Endothelial cell of hepatic sinusoid (primary cell): ENCODE measurements around the gene DYNLT4.
"Not testable (repeated sequence)": the region's sequence is repeated elsewhere in the genome, so short reads cannot be mapped to it uniquely, and the experiment has no call there.

Experiments used
- in situ Hi-C: cut with HindIII; loops from 2 replicates; pipeline ENCODE4 v1.10.0; 2017; ENCODE audit warnings: low sequenced_read_pairs

The DYNLT4 gene

GRCh38 chr1:44810762-44811105 lies 3.6 kb upstream of the DYNLT4 start:
- in situ Hi-C loops: not testable (repeated sequence)

DNA sequence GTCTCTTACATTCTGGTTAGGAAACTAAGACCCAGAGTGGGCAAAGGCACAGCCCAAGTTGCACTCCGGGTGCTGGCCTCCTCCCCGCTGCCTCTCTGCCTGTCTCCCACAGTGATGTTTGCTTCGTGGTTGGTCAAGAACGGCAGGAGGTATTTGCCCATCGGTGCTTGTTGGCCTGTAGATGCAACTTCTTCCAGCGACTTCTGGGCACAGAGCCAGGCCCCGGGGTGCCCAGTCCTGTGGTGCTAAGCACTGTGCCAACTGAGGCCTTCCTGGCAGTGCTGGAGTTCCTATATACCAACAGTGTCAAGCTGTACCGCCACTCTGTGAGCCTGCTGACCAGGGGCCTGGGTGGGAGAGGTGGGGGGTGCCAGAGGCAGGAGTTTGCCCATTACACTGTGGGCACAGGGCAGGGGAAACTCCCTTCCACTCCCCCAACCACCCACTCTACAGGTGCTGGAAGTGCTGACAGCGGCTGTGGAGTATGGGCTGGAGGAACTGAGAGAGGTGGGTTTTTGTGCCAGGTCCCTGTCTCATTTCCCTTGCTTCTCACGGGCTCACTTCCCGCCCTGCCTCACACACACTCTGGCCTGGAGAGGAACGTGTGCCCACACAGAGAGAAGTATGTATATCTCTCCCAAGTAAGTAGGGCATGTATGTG lies 3.1 kb upstream of the DYNLT4 start:
- in situ Hi-C loops: no loop called here

GRCh38 chr1:44808938-44809917 lies 2.1 kb upstream of the DYNLT4 start:
- in situ Hi-C loops: no loop called here

DNA sequence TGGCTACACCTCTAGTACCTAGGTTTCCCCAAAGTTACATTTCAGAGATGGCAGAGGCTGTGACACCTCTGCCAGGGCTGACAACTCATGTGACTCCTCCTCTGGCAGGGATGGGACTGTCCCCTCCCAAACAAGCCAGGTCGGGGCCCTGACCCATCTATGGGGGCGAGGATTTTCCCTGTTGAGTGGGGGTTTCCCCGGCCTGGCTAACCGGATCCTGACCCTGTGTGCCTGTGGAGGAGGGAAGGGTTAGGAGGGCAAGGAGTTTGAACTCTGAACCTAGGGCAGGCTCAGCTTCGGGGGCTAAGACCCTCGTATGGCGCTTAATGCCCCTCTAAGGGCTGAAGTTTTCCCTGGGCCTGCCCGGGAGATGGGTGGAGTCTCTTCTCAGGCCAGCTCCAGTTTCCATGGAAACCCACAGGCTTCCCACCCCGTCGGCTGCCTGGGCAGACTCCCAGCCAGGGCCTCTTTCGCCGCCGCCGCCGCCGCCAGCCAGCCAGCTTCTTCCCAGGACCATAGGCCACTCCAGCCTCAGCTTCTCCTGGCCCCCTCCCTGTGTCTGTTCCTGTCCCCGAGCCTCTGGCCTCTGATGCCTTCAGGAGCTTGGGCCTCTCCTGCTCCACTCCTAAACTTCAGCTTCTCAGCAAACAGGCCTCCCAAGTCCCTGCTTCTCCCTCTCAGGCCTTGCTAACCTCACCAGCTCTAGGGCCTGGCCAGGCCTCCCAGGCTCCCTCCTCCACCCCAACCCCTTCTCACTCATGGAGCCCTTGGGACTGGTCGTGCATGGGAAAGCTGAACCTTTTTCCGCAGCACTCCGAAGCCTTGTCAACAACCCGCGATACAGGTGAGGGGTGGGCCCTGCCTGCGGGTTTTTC lies 1.1 kb upstream of the DYNLT4 start, which contains the start of gene BTBD19:
Gene BTBD19 (plus strand): TSS at position 461 of the 875 bp plus-strand sequence. CDS start 298 bp downstream, at position 759.
- in situ Hi-C loops: no loop called here

- in situ Hi-C loops: no loop called here
Measured at GRCh38 chr1:44807364-44808062, 362 bp upstream of the DYNLT4 start.

- in situ Hi-C loops: no loop called here
Measured at GRCh38 chr1:44806025-44806703, 987 bp downstream of the DYNLT4 start.

- in situ Hi-C loops: no loop called here
Measured at GRCh38 chr1:44805311-44806024, 1.7 kb downstream of the DYNLT4 start.

- in situ Hi-C loops: no loop called here
Measured at GRCh38 chr1:44803312-44804095, 3.6 kb downstream of the DYNLT4 start.

- in situ Hi-C loops: no loop called here
Measured at GRCh38 chr1:44803062-44803311, 4.2 kb downstream of the DYNLT4 start.

DNA sequence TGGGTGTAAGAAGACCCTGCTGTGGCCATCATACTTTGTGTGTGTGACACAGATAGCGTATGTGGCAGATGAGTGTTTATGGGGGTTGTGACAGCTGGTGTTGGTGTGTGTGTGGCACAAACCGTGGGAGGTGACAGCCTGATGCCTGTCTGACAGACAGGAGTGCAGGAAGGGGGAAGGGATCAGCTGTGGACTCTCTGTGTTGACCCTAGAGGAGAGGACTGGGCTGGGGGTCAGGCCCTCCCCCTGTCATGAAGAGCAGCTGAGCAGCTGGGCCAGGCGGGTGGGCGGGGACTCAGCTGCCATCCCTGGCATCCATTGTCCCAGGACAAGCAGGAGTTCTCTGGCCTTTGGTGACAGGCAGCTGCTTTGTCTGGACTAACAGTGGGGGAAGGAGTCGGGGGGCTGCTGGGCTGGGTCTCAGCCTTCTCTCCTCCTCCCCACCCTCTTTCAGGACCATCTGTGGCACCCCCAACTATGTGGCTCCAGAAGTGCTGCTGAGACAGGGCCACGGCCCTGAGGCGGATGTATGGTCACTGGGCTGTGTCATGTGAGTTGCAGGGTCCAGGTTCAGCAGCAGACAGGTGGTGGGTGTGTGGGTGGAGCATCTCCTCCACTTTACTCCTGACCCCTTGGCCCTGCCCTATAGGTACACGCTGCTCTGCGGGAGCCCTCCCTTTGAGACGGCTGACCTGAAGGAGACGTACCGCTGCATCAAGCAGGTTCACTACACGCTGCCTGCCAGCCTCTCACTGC lies 4.7 kb downstream of the DYNLT4 start:
- in situ Hi-C loops: no loop called here

- in situ Hi-C loops: no loop called here
Measured at GRCh38 chr1:44801491-44802305, 5.5 kb downstream of the DYNLT4 start.

GRCh38 chr1:44799770-44800584 lies 7.2 kb downstream of the DYNLT4 start, which contains the start of gene PLK3:
Gene PLK3, plus strand, starts transcription at chr1:44800377. Its CDS starts 87 bp downstream, at chr1:44800464.
- in situ Hi-C loops: no loop called here

DNA sequence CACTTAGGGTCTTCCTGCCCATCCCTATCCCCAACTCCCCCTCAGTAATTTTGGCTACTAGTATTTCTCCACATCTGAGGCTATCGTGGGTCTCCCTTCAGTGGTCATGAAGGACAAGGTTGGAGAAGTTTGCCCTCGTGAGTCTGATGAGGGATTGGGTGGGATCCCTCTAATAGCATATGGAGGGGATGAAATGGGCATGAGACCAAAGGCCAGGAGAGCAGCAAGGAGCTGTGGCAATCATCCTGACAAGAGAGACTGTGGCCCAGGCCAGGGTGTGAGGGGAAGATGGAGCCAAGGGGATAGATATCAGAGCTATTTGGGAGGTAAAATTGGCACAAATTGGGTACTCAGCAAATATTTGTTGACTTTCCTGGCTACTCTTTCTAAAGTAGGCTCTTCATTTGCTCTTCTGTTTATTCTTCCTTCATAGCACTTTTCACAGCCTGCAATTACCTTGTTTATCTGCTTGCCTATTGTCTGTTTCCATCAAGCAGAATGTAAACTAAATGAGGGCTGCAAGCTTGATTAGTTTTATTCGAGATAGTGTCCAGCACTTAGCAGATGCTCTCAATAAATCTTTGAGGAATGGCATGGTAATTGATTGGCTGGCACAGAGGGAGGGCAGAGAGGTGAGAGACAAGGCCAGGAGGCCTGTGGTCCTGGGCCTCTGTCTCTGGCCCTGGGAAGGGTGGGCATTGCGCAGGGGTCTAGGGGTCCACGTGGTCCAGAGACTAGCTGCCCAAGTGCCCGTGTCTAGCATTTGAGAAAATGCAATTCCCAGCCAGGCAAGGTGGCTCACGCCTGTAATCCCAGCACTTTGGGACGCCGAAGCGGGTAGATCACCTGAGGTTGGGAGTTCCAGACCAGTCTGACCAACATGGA lies 8.4 kb downstream of the DYNLT4 start:
- in situ Hi-C loops: no loop called here

- in situ Hi-C loops: not testable (repeated sequence)
Measured at GRCh38 chr1:44797886-44798285, 9.3 kb downstream of the DYNLT4 start.
